EL (cell line): ENCODE results near the gene LPCAT1.
"Not testable (repeated sequence)": the region's sequence is repeated elsewhere in the genome, so short reads cannot be mapped to it uniquely, and the experiment has no call there.

Experiments
- DNase-seq: peaks from one replicate; pipeline ENCODE4 v3.0.0-alpha.2; 2016

LPCAT1 gene

DNA sequence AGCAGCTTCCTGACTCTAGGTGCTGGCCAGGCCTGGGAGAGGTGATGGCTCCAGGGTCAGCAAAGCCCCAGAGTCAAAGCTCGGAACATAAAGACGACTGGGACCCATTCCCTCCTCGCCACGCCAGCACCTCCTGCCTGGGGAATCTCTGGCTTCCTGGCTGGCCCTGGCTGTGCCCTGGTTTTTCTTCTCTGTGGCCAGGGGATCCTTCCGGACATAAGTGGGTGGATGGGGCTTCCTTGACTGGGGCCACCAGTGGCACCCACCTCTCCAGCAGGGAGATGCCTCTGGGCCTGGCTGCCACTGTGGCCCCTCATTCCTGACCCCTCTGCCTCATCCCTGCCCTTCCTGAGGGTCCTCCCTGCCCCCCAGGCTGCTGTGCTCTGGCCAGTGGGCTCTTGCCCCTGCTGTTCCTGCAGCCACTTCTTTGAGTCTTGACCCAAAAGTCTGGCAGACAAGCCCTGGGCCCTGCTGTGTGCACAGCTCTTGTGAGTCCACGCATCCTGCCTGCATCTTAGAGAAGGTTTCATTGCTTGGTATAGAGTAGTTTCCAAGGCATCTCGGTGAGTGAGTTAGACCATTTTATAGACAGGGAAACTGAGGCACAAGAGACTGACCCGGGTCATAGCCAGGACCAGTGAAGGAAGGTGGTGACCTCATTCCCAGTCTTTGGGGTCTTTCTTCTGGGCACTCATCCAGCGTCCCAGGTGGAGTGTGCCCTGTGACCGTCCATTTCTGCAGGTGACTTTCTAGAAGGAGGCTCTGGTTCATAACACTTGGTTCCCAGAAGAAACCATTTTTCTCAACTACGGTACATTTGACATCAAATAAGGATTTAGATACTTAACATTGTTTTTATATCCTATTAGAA, 17.3 kb upstream of the LPCAT1 start:
- no peak for DNase-seq

GRCh38 chr5:1540166-1540565, 16.4 kb upstream of the LPCAT1 start:
- DNase-seq, result no peak

DNA sequence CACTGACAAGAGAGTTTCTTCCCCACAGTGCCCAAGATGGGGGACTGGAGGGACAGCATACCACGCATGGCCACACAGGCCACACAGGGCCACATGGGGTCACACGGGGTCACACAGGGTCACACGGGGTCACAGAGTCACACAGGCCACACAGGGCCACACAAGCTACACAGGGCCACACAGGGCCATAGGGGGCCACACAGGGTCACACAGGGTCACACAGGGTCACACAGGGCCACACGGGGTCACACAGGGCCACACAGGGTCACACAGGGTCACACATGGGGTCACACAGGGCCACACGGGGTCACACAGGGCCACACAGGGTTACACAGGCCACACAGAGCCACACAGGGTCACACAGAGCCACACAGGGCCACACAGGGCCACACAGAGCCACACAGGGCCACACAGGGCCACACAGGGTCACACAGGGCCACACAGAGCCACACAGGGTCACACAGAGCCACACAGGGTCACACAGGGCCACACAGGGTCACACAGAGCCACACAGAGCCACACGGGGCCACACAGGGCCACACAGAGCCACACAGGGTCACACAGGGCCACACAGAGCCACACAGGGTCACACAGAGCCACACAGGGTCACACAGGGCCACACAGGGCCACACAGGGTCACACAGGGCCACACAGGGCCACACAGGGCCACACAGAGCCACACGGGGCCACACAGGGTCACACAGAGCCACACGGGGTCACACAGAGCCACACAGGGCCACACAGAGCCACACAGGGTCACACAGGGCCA, 15.8 kb upstream of the LPCAT1 start:
- DNase-seq, result not testable (repeated sequence)

- no peak for DNase-seq
Observed at GRCh38 chr5:1538741-1539392, 15.1 kb upstream of the LPCAT1 start.

DNA sequence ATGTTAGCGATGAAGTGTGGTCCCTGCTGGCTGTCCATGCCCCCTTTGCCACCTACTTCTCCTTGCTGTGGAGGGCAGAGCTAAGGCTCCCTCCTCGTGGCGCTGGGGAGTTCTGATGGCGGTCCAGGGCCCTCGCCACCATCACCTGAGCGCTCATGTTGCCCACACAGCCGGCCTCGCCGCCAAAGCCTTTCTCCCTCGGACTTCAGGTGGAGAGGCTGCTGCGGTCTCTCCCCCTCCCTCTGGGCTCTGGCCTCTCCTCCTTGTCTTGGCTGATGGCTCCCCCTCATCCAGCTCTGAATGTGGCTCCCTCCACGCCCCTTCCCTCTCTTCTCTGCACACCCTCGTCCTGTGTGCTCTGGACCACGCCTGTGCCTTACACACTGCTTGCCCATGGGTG, 14.5 kb upstream of the LPCAT1 start:
- no peak for DNase-seq

DNA sequence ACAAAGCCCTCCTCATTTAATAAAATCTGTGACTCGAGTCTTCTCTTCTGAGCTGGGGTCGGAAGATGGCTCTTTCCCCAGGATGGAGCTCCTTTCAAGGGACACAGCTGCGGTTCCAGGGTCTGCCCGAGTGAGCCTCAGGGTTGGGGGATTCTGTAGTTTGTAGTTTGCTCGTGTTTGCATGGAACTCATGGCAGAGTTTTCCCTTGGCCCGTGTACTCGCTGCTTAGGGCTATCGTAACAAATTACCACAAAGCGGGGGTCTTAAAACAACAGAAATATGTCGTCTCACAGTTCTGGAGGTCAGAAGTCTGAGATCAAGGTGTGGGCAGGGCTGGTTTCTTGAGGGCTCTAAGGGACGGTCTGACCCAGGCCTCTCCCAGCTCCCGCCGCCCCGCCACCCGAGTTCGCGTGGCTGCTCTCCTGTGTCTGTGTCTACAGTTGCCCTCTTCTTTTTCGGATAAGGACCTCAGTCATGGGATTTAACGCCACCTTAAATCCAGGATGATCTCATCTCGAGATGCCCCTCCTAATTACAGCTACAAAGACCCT, 13.9 kb upstream of the LPCAT1 start:
- DNase-seq, result no peak

DNA sequence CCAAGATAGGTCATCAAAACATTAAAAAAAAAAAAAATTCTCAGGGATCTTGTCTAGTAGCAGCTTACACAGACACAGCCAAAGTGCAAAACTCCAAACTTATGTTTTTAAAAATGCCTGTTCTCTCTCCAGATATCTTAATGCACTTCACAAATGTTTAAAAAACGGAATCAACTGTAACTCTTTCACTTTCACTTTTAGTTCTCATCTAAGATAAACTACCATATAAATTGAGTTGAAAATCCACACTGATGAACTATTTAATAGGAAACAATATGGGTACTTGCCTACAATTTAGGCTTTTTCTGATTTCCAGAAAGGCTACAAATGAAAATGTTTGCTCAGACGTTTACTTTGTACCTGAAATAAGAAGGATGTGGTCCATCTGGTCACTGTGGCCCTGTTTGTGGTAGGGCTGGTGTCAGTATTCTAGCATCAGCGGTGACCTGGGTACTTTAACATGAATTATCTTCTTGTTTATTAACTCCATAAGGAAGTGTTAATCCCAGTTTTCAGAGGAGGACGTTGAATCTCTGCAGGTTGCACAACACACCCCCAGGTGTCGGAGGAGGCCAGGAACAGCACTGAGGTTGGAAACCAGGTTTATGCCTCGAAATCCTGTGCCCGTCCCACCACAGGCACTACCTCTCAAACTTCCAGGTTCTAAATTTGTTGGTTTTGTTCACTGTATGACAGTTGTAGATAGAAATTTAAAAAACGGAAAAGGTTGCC, 13.3 kb upstream of the LPCAT1 start:
- no peak for DNase-seq

- DNase-seq, result peak; percentile 29
Observed at GRCh38 chr5:1536322-1536845, 12.6 kb upstream of the LPCAT1 start.

GRCh38 chr5:1535646-1536045, 11.9 kb upstream of the LPCAT1 start:
- no peak for DNase-seq

GRCh38 chr5:1532384-1532783, 8.6 kb upstream of the LPCAT1 start:
- no peak for DNase-seq

DNA sequence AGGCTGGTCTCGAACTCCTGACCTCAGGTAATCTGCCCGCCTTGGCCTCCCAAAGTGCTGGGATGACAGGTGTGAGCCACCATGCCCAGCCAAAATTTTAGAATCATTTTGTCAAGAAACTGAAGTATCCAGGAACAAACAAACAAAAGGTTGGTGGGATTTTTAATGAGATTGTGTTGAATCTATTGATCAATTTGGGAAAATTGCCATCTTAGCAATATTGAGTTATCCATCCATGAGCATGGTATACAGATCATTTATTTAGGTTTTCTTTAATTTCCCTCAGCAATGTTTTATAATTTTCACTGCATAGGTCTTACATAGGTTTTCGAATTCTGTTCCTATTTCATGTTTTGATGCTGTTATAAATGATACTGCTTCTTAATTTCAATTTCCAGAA, 5.7 kb upstream of the LPCAT1 start:
- DNase-seq, result no peak

- DNase-seq, result no peak
Observed at GRCh38 chr5:1527533-1528205, 3.9 kb upstream of the LPCAT1 start.

- no peak for DNase-seq
Observed at GRCh38 chr5:1526681-1527131, 2.9 kb upstream of the LPCAT1 start.

DNA sequence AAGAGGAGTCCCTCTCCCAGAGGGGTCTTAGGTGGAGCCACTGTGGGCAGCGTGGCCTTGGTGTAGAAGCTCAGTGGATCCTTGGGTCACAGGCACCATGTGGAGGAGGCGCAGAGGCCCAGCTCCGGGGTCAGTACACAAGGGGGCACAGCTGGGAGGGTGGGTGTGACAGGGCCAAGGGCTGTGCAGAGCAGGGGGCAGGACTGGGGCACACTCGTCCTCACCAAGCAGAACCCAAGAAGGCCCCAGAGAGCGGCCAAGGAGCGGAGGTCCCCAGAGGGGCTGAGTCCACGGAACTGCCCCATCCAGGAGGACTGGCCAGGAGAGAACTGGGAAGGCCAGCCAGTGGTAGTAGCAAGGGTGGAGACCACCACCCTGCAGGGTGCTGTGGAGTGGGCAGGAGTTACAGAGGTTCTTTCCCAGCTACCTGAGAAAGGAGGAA, 2.5 kb upstream of the LPCAT1 start:
- no peak for DNase-seq

GRCh38 chr5:1525624-1526189, 1.9 kb upstream of the LPCAT1 start:
- DNase-seq, result no peak

- no peak for DNase-seq
Observed at GRCh38 chr5:1524799-1525623, 1.3 kb upstream of the LPCAT1 start.

GRCh38 chr5:1524481-1524798, 680 bp upstream of the LPCAT1 start:
- no peak for DNase-seq

DNA sequence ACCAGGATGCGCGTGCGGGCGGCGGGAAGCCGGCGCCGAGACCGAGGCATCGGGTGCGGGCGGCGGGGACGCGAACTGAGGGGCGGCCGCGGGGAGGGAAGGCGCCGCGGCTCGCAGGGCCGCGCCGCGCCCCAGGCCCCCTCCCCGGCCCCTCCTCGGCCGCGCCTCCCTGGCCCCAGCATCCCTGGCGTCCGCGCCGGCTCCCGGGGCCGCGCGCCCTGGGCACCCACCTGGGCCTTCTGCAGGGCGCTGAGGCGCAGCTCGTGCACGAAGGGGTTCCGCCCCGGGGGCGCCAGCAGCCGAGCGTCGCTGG, 324 bp downstream of the LPCAT1 start:
- no peak for DNase-seq

GRCh38 chr5:1522601-1523479, 920 bp downstream of the LPCAT1 start:
- DNase-seq, result peak; percentile 18
